Breast epithelium (tissue), 4 donors: ENCODE data around the gene GLYATL1. TPM values are rescaled to one million over a fixed set of nuclear protein-coding genes. Genes with fewer than 3 reads are reported as not detected.
A peak's percentile ranks its signal among the peaks of the same experiment; 100 is the strongest.

Experiments used
- DNase-seq, 2 donors: peaks; one replicate each; pipeline ENCODE4 v3.0.0-alpha.2; 2019; ENCODE audit warnings: low spot score in 2 of 2
- H3K27ac ChIP-seq, 2 donors: fragments of 200-600 bp; sonication (generic) in 1 of 2; one replicate each; pipeline ENCODE4 v1.5.1; 2016 to 2019; ENCODE audit warnings: mild to moderate bottlenecking in 1 of 2
- H3K27me3 ChIP-seq, 2 donors: fragments of 200-600 bp; sonication (generic) in 1 of 2; one replicate each; pipeline versions ENCODE4 v1.5.1 to v1.6.0; 2017 to 2019; ENCODE audit warnings: control low read depth in 1 of 2, mild to moderate bottlenecking in 1 of 2
- H3K36me3 ChIP-seq: fragments of 200-600 bp; one replicate; pipeline ENCODE4 v1.5.1; 2019
- H3K4me1 ChIP-seq, 2 donors: fragments of 200-600 bp; sonication (generic); one replicate each; pipeline ENCODE4 v1.5.1; 2016 to 2019; ENCODE audit warnings: control low read depth in 1 of 2
- H3K4me3 ChIP-seq, 3 donors: fragments of 200-600 bp; sonication (generic); 1 replicate in 2 of 3; 2 replicates in 1 of 3; pipeline ENCODE4 v1.5.1; 2016 to 2019; ENCODE audit warnings: mild to moderate bottlenecking in 3 of 3, moderate library complexity in 2 of 3
- H3K9me3 ChIP-seq, 2 donors: fragments of 200-600 bp; sonication (generic) in 1 of 2; one replicate each; pipeline ENCODE4 v1.5.1; 2016 to 2019; ENCODE audit warnings: control low read depth in 1 of 2
- POLR2A ChIP-seq: fragments of 450-650 bp; IDR thresholded peaks from one replicate; pipeline ENCODE4 v1.6.1; 2016; ENCODE audit warnings: antibody characterized with exemption, mild to moderate bottlenecking, moderate library complexity
- POLR2AphosphoS5 ChIP-seq, 3 donors: sonication (generic); formaldehyde crosslinking; IDR thresholded peaks; one replicate each; pipeline ENCODE4 v1.6.1; 2017; ENCODE audit warnings: antibody characterized with exemption in 3 of 3
- intact Hi-C: fragments of 100-400 bp; cut with DNase I; formaldehyde crosslinking; loops from one replicate; pipeline ENCODE4 v1.15.1; 2023; ENCODE audit warnings: low total_unique reads
- total RNA-seq, 3 donors: library from RNA; depleted of rRNA; stranded (reverse); fragments of >200 nt; gene quantifications; one replicate each; pipeline ENCODE4 v1.1.0, GENCODE V29; 2016
- TF ChIP-seq, protein P1 (sequence below), 3 donors: fragments of 450-650 bp; IDR thresholded peaks; one replicate each; pipeline ENCODE4 v1.5.1; 2016 to 2017; ENCODE audit warnings: antibody characterized with exemption in 3 of 3, mild to moderate bottlenecking in 3 of 3, moderate library complexity in 3 of 3

GLYATL1 gene
- total RNA-seq, 3 donors from 2014 or later = 0.73 to 1.6 TPM; not detected in 1

DNA sequence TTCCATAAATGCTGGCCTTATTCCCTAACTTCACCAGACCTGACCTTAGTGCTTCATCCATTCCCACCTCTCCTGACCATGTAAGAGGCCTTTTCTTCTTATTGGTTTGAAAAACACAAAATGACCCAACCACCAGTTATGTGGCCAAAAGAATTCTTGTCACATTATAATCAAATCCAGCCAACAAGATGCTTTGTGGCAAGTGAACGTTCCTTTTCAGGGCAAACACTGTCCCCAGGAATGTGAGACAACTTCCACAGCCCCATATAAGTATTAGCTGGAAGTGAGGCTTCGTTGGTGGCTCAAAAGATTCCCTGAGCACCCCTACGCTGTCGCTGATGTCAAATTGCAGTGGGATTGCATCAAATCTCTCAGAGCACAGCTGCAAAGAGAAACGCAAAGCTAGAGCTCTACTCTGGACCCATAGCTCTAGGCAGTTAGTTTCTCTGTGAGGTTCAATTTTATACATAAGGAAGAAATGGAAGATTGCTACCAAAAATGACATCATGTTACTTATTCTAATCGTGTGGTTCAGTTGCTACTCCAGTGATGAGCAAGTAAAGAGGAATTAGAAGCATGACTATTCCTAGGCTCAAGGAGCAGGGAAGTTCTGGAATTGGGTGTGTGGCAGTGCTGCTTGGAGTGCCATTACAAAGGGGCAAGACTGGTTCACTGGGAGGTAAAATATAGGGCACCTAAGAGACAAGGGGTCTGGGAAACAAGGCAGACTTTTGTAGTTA is 26.1 kb downstream of the GLYATL1 start:
- no peak for DNase-seq
- no peaks in the 10 kb centered on the region for H3K27me3 ChIP-seq
- H3K9me3 ChIP-seq = no peaks in the 10 kb centered on the region
- intact Hi-C loops = no loop called here
- TF ChIP-seq POLR2AphosphoS5 (IDR thresholded peaks at IDR 0.05) (no peak), POLR2A (no peak)
- TF ChIP-seq, protein P1, sequence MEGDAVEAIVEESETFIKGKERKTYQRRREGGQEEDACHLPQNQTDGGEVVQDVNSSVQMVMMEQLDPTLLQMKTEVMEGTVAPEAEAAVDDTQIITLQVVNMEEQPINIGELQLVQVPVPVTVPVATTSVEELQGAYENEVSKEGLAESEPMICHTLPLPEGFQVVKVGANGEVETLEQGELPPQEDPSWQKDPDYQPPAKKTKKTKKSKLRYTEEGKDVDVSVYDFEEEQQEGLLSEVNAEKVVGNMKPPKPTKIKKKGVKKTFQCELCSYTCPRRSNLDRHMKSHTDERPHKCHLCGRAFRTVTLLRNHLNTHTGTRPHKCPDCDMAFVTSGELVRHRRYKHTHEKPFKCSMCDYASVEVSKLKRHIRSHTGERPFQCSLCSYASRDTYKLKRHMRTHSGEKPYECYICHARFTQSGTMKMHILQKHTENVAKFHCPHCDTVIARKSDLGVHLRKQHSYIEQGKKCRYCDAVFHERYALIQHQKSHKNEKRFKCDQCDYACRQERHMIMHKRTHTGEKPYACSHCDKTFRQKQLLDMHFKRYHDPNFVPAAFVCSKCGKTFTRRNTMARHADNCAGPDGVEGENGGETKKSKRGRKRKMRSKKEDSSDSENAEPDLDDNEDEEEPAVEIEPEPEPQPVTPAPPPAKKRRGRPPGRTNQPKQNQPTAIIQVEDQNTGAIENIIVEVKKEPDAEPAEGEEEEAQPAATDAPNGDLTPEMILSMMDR (IDR thresholded peaks at IDR 0.05) = no peak
- no peak overlapping the region for H3K4me3 ChIP-seq
- H3K4me1 ChIP-seq = no peaks in the 10 kb centered on the region
- H3K27ac ChIP-seq = peak overlapping the region in 1 of 2 donors; percentile 19
- H3K36me3 ChIP-seq = no peaks in the 10 kb centered on the region

DNA sequence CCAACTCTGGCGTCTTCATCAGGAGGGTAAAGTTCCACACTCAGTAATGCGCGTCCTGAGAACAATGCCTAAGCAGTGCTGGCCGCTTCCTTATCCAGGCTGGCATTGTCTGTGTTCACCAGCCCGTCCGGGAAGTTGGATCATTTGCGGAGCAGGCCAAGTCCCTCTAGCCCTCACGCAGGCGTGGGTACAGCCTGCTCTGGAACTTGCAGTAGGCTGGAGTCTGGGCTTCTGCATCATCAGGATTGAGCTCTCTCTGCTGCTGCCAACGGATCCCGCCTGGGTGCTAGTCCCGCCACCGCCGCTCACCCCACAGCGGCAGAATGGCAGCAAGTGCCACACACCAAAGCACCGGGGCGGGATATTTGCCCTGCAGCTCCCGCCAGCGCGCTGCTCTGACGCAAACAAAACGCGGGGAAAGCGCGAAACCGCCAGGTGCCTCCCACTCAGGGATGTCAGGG is 29.0 kb downstream of the GLYATL1 start:
- DNase-seq = peak in 1 of 2 donors; percentile 66
- Histone ChIP-seq H3K9me3 (peaks cover 0 to 5% of the 10 kb centered on the region in 2 donors), H3K27ac (peak overlapping the region in 1 of 2 donors; percentile 40), H3K27me3 (no peaks in the 10 kb centered on the region), H3K36me3 (no peaks in the 10 kb centered on the region), H3K4me3 (peak overlapping the region in 2 of 3 donors; percentile 40 to 55), H3K4me1 (no peaks in the 10 kb centered on the region)
- intact Hi-C loops = no loop called here
- TF ChIP-seq POLR2A (no peak), POLR2AphosphoS5 (IDR thresholded peaks at IDR 0.05) (no peak)
- TF ChIP-seq, protein P1 (IDR thresholded peaks at IDR 0.05) = no peak

DNA sequence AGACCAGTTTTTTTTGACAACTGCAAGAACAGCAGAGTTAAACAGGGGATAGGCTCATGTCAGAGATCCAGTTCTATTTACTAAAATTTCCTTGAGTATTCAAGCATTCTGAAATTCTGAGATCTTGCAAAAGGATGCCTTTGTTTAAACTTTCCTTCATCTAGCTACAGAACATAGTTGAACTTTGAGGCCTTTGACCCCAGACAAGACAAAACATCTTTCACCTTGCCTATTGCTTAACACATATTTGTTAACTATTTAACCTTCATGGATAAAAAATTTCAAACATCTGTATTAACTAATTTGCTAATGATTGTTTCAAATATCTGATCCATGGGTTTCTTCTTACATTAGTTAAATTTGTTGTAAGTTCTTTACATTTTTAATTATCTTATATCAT is 38.2 kb downstream of the GLYATL1 start:
- no peaks in the 10 kb centered on the region for H3K27me3 ChIP-seq
- no peak overlapping the region for H3K27ac ChIP-seq
- no peaks in the 10 kb centered on the region for H3K4me1 ChIP-seq
- H3K4me3 ChIP-seq = no peak overlapping the region
- intact Hi-C loops = no loop called here
- no peaks in the 10 kb centered on the region for H3K36me3 ChIP-seq
- H3K9me3 ChIP-seq = peaks cover 0 to 6% of the 10 kb centered on the region in 2 donors
- DNase-seq = no peak
- TF ChIP-seq, protein P1 (IDR thresholded peaks at IDR 0.05) = no peak
- no peak for TF ChIP-seq POLR2A
- TF ChIP-seq POLR2AphosphoS5 (IDR thresholded peaks at IDR 0.05) = no peak

DNA sequence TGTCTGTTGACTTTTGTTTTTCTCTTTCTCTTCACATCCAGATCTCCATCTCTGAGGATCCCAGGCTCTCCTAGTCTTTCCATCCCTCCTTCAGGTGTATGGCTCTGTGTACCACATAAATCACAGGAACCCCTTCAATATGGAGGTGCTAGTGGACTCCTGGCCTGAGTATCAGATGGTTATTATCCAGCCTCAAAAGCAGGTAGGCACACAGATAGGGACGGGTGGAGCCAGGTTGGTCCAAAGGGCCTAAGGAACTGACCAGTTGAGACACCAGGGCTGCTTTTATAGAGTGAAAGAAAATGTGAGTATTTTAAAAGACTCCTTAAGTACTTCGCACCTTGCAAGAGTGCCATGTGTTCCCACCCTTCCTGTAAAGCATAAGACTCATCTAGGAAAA is 39.9 kb downstream of the GLYATL1 start:
- Histone ChIP-seq H3K27ac (no peak overlapping the region), H3K27me3 (no peaks in the 10 kb centered on the region), H3K9me3 (no peaks in the 10 kb centered on the region), H3K4me3 (no peak overlapping the region), H3K4me1 (no peaks in the 10 kb centered on the region), H3K36me3 (no peaks in the 10 kb centered on the region)
- intact Hi-C loops = no loop called here
- TF ChIP-seq, protein P1 (IDR thresholded peaks at IDR 0.05) = no peak
- TF ChIP-seq POLR2A (no peak), POLR2AphosphoS5 (IDR thresholded peaks at IDR 0.05) (no peak)
- no peak for DNase-seq

DNA sequence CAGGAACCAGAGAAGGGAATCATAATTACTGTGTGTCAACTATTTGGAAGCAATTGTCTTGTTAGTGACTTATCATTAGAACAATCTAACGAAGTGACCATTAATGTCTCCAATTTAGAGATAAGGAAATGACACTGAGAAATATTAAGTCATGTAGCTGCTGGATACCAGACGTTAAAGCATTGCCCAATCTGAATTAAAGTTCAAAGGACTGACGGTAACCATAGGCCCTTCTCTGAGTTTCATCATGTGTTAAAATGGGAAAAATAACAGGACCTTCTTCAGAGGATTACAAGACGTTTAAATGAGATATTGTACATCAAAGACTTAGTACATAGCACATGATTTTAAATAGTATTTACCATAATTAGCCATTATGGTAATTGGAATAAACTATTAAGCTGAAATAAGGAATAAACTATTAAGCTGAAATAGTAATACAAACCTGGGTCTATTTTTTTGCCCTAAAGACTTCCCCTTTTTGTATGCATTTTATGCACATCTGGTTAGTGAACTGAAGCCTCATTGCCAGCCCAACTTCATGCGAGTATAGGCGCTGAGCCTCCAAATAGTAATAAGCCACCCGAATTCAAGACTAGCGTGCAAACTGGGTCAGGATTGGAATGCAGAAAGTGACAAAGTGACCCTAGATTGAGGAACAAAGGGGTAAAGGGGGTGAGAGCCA is 41.0 kb downstream of the GLYATL1 start:
- no peak for TF ChIP-seq POLR2A
- TF ChIP-seq, protein P1 (IDR thresholded peaks at IDR 0.05) = no peak
- intact Hi-C loops = no loop called here
- Histone ChIP-seq H3K36me3 (no peaks in the 10 kb centered on the region), H3K4me1 (no peaks in the 10 kb centered on the region), H3K9me3 (no peaks in the 10 kb centered on the region), H3K27me3 (no peaks in the 10 kb centered on the region), H3K27ac (no peak overlapping the region), H3K4me3 (no peak overlapping the region)
- DNase-seq = no peak
